Endothelial cell of umbilical vein (primary cell): Measurements from ENCODE around the gene POU6F2. TPM values are rescaled to one million over a fixed set of nuclear protein-coding genes. Genes with fewer than 3 reads are reported as not detected.

Experiments used
- BruUV-seq: library from RNA; stranded (reverse); fragments of 400-500 nt; replicated peaks from 2 replicates; lab custom pipeline; 2021; lab: Mats Ljungman, UMichigan
- CTCF ChIA-PET: fragments of 300-600, 350-600 bp; sonication (Branson Sonifier 250); formaldehyde crosslinking; loops from one replicate; lab custom pipeline; 2021; ENCODE audit warnings: antibody characterized with exemption, inconsistent platforms; lab: Charles Lee
- POLR2A ChIA-PET: fragments of 300-600, 350-600 bp; sonication (Branson Sonifier 250); formaldehyde crosslinking; loops from one replicate; lab custom pipeline; 2021; ENCODE audit warnings: antibody characterized with exemption, inconsistent platforms; lab: Charles Lee
- DNase-seq: peaks from one replicate; pipeline ENCODE4 v3.0.0-alpha.2; 2011; ENCODE audit warnings: low read depth, low spot score
- FAIRE-seq: peaks from 2 replicates; lab custom pipeline; 2011; peaks lifted over from hg19 to GRCh38; lab: Jason Lieb, UNC
- H2AFZ ChIP-seq: 2 replicates; pipeline ENCODE4 v1.6.0; 2012; ENCODE audit warnings: low read depth, low read length, control low read depth, inconsistent platforms
- H3K27ac ChIP-seq: 2 replicates; pipeline ENCODE4 v1.5.1; 2011; ENCODE audit warnings: low read depth, mild to moderate bottlenecking, control low read depth, low read length, moderate library complexity; ENCODE audit not compliant: insufficient read depth
- H3K27me3 ChIP-seq, 2 experiments: 2 replicates each; pipeline versions ENCODE4 v1.6.0 to v1.6.1; 2011; ENCODE audit warnings: low read length in 2 of 2, mixed read lengths in 1 of 2; ENCODE audit not compliant: control insufficient read depth in 2 of 2, insufficient read depth in 2 of 2
- H3K36me3 ChIP-seq, 2 experiments: 2 replicates in 1 of 2; 3 replicates in 1 of 2; pipeline ENCODE4 v1.5.1; 2011; ENCODE audit warnings: low read length in 2 of 2, mild to moderate bottlenecking in 1 of 2, moderate library complexity in 1 of 2; ENCODE audit not compliant: control insufficient read depth in 2 of 2, insufficient read depth in 2 of 2; ENCODE audit errors: extremely low read depth in 1 of 2
- H3K4me1 ChIP-seq: 3 replicates; pipeline ENCODE4 v1.5.1; 2011; ENCODE audit warnings: mild to moderate bottlenecking, low read length; ENCODE audit not compliant: control insufficient read depth, insufficient read depth; ENCODE audit errors: extremely low read depth
- H3K4me2 ChIP-seq: 2 replicates; pipeline ENCODE4 v1.6.1; 2011; ENCODE audit warnings: low read length, control low read depth, mixed read lengths; ENCODE audit not compliant: insufficient read depth
- H3K4me3 ChIP-seq, 3 experiments: fragments of 200-600 bp in 1 of 3; sonication (generic), shearing (Covaris generic) in 1 of 3; replicated peaks in 1 of 3; 2 replicates each; pipeline ENCODE4 v1.5.1; 2011 to 2016; ENCODE audit warnings: control low read depth in 3 of 3, low read length in 3 of 3, mild to moderate bottlenecking in 2 of 3, inconsistent platforms in 1 of 3, low read depth in 1 of 3, moderate library complexity in 1 of 3; ENCODE audit not compliant: insufficient read depth in 1 of 3
- H3K79me2 ChIP-seq: 2 replicates; pipeline ENCODE4 v1.6.0; 2012; ENCODE audit warnings: low read length, inconsistent platforms; ENCODE audit not compliant: control insufficient read depth, insufficient read depth
- H3K9ac ChIP-seq: replicated peaks from 2 replicates; pipeline ENCODE3; 2011; ENCODE audit warnings: low read length, control low read depth; ENCODE audit not compliant: insufficient read depth; ENCODE audit errors: extremely low read depth
- H3K9me1 ChIP-seq: replicated peaks from 3 replicates; pipeline ENCODE4 v1.6.0; 2011; ENCODE audit warnings: mild to moderate bottlenecking, low read length; ENCODE audit not compliant: control insufficient read depth, insufficient read depth; ENCODE audit errors: extremely low read depth
- H3K9me3 ChIP-seq: replicated peaks from 2 replicates; pipeline ENCODE4 v1.5.1; 2012; ENCODE audit warnings: low read length, inconsistent platforms; ENCODE audit not compliant: control insufficient read depth, insufficient read depth
- H4K20me1 ChIP-seq: replicated peaks from 2 replicates; pipeline ENCODE3; 2011; ENCODE audit warnings: mild to moderate bottlenecking, low read length; ENCODE audit not compliant: control insufficient read depth, insufficient read depth; ENCODE audit errors: extremely low read depth
- EZH2 ChIP-seq: IDR thresholded peaks from 2 replicates; pipeline ENCODE4 v1.6.1; 2012; ENCODE audit warnings: borderline replicate concordance, low read depth, mild to moderate bottlenecking, moderate library complexity, low read length, inconsistent platforms; ENCODE audit not compliant: severe bottlenecking
- FOS ChIP-seq: IDR thresholded peaks from 2 replicates; pipeline ENCODE4 v1.6.1; 2011; ENCODE audit warnings: mild to moderate bottlenecking, low read length, moderate library complexity, borderline replicate concordance; ENCODE audit not compliant: insufficient read depth
- GATA2 ChIP-seq: IDR thresholded peaks from 2 replicates; pipeline ENCODE4 v1.7.0; 2011; ENCODE audit warnings: low read depth, mild to moderate bottlenecking, moderate library complexity, mixed read lengths, low read length; ENCODE audit not compliant: insufficient read length, insufficient read depth
- JUN ChIP-seq: IDR thresholded peaks from 2 replicates; pipeline ENCODE4 v1.6.1; 2011; ENCODE audit warnings: borderline replicate concordance, low read depth; ENCODE audit not compliant: insufficient read length, insufficient read depth
- MYC ChIP-seq: IDR thresholded peaks from one replicate; pipeline ENCODE4 v1.6.1; 2011; ENCODE audit warnings: mild to moderate bottlenecking, low read depth, low read length
- POLR2A ChIP-seq: IDR thresholded peaks from 2 replicates; pipeline ENCODE4 v1.6.1; 2012; ENCODE audit warnings: low read depth, mild to moderate bottlenecking, control low read depth, low read length
- POLR2AphosphoS5 ChIP-seq: IDR thresholded peaks from 2 replicates; pipeline ENCODE4 v1.6.1; 2012; ENCODE audit warnings: low read depth, mild to moderate bottlenecking, control low read depth, low read length, moderate library complexity; ENCODE audit not compliant: insufficient read depth
- dilution Hi-C: fragments of 300-500 bp; cut with MboI; formaldehyde crosslinking; loops from one replicate; pipeline ENCODE4 v1.15.0; 2019; ENCODE audit warnings: low sequenced_read_pairs; ENCODE audit not compliant: extremely low pct_ligation_motif_present
- intact Hi-C: fragments of 100-400 bp; cut with micrococcal nuclease; formaldehyde crosslinking; loops from one replicate; pipeline ENCODE4 v1.10.0; 2022
- polyA plus RNA-seq, 4 experiments: library from polyadenylated mRNA; depleted of rRNA in 3 of 4; stranded (reverse) in 3 of 4; unstranded in 1 of 4; fragments of >200 nt; gene quantifications; 2 replicates each; pipeline versions ENCODE4 v1.2.1 to v1.2.3, GENCODE V29; 2011 to 2012; ENCODE audit warnings: missing spikeins in 1 of 4
- total RNA-seq: library from RNA; stranded (reverse); gene quantifications from 2 replicates; pipeline ENCODE4 v1.2.3, GENCODE V29; 2021
- TF ChIP-seq, protein P1 (sequence below): IDR thresholded peaks from 2 replicates; pipeline ENCODE4 v1.6.1; 2011; ENCODE audit not compliant: insufficient read depth, insufficient read length
- TF ChIP-seq, protein P2 (sequence below), 2 donors: IDR thresholded peaks; 1 replicate in 1 of 2; 2 replicates in 1 of 2; pipeline ENCODE4 v1.5.1; 2011; ENCODE audit warnings: low read length in 2 of 2, mild to moderate bottlenecking in 2 of 2, moderate library complexity in 2 of 2, control low read depth in 1 of 2, inconsistent platforms in 1 of 2, low read depth in 1 of 2; ENCODE audit not compliant: insufficient read depth in 1 of 2; ENCODE audit errors: extremely low read depth in 1 of 2

POU6F2 gene
- total and polyA plus RNA-seq, 2 donors (not counting 3 experiments of a cell fraction or from before 2014, with no cell fraction given), result 0.29 TPM; not detected in 1

- Histone ChIP-seq H3K4me2 (no peak overlapping the region), H3K27me3 (no peaks in the 10 kb centered on the region), H3K4me1 (no peaks in the 10 kb centered on the region), H3K79me2 (no peaks in the 10 kb centered on the region), H2AFZ (no peak overlapping the region), H3K9ac (no peak overlapping the region), H3K27ac (no peak overlapping the region), H3K36me3 (no peaks in the 10 kb centered on the region), H3K9me3 (no peaks in the 10 kb centered on the region), H3K4me3 (no peak overlapping the region), H4K20me1 (no peaks in the 10 kb centered on the region), H3K9me1 (no peaks in the 10 kb centered on the region)
- CTCF ChIA-PET, result no interaction called here
- peak; percentile 2 for DNase-seq
- FAIRE-seq, result no peak
- peak; percentile 19 for TF ChIP-seq FOS
- TF ChIP-seq, protein P1, sequence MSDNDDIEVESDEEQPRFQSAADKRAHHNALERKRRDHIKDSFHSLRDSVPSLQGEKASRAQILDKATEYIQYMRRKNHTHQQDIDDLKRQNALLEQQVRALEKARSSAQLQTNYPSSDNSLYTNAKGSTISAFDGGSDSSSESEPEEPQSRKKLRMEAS, result no peak
- BruUV-seq, result no TSS peak
- intact Hi-C loops, result no loop called here
- dilution Hi-C loops, result no loop called here
- POLR2A ChIA-PET, result no interaction called here
Observed at GRCh38 chr7:39199006-39199405, 221.3 kb downstream of the POU6F2 start.

GRCh38 chr7:39199951-39200350 lies 222.2 kb downstream of the POU6F2 start:
- no peaks in the 10 kb centered on the region for H4K20me1 ChIP-seq
- CTCF ChIA-PET, result interaction anchor here (0.6 to 1.0 kb wide), 2 partner anchors 12 to 1114 kb away, joined by 3 read pairs; no protein-coding TSS in a partner anchor
- POLR2A ChIA-PET, result no interaction called here

More at GRCh38 chr7:39199951-39200350, 222.2 kb downstream of the POU6F2 start:
- Histone ChIP-seq H3K79me2 (no peaks in the 10 kb centered on the region), H3K9ac (no peak overlapping the region), H3K36me3 (no peaks in the 10 kb centered on the region), H3K4me2 (no peak overlapping the region), H3K4me3 (no peak overlapping the region), H3K9me3 (no peaks in the 10 kb centered on the region), H3K27ac (no peak overlapping the region), H3K27me3 (no peaks in the 10 kb centered on the region), H3K9me1 (no peaks in the 10 kb centered on the region), H3K4me1 (no peaks in the 10 kb centered on the region), H2AFZ (no peak overlapping the region)
- TF ChIP-seq GATA2 (no peak), EZH2 (no peak), MYC (no peak), FOS (no peak), JUN (no peak), POLR2A (no peak), POLR2AphosphoS5 (no peak)
- TF ChIP-seq, protein P1, result no peak
- TF ChIP-seq, protein P2, sequence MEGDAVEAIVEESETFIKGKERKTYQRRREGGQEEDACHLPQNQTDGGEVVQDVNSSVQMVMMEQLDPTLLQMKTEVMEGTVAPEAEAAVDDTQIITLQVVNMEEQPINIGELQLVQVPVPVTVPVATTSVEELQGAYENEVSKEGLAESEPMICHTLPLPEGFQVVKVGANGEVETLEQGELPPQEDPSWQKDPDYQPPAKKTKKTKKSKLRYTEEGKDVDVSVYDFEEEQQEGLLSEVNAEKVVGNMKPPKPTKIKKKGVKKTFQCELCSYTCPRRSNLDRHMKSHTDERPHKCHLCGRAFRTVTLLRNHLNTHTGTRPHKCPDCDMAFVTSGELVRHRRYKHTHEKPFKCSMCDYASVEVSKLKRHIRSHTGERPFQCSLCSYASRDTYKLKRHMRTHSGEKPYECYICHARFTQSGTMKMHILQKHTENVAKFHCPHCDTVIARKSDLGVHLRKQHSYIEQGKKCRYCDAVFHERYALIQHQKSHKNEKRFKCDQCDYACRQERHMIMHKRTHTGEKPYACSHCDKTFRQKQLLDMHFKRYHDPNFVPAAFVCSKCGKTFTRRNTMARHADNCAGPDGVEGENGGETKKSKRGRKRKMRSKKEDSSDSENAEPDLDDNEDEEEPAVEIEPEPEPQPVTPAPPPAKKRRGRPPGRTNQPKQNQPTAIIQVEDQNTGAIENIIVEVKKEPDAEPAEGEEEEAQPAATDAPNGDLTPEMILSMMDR (IDR thresholded peaks at IDR 0.05; ENCODE audit: extremely low read depth in 1 of 2, insufficient read depth in 1 of 2, low read depth in 1 of 2, low read length in 2 of 2), result no peak
- FAIRE-seq (no peak), DNase-seq (no peak)
- intact Hi-C loops (no loop called here), dilution Hi-C loops (no loop called here)
- BruUV-seq, result no TSS peak
